Stimulated activated CD4-positive, alpha-beta T cell treated with anti-CD3 and anti-CD28 coated beads, Interleukin-1b, Interleukin-23, amount 100 ng/mL, for 48 hours (primary cell): ENCODE data around the gene TMEM163.
"Not testable (repeated sequence)": the region's sequence is repeated elsewhere in the genome, so short reads cannot be mapped to it uniquely, and the experiment has no call there.

Source experiments
- DNase-seq: peaks from one replicate; pipeline ENCODE4 v3.0.0-alpha.2; 2020

Gene TMEM163

DNA sequence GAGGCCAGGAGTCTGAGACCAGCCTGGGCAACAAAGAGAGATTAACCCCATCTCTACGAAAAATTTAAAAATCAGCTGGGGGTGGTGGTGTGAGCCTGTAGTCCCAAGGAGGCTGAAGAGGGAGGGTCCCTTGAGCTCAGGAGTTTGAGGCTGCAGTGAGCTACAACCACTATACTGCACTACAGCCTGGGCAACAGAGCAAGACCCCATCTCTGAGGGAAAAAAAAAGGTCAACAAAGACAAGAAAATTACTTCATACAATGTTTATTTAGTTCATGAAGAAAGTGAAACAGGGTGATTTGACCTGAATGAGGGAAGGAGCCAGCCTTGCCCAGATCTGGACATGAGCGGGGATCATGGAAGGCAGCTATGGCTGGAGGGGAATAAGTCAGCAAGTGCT lies 59.1 kb downstream of the TMEM163 start:
- DNase-seq, result no peak

DNA sequence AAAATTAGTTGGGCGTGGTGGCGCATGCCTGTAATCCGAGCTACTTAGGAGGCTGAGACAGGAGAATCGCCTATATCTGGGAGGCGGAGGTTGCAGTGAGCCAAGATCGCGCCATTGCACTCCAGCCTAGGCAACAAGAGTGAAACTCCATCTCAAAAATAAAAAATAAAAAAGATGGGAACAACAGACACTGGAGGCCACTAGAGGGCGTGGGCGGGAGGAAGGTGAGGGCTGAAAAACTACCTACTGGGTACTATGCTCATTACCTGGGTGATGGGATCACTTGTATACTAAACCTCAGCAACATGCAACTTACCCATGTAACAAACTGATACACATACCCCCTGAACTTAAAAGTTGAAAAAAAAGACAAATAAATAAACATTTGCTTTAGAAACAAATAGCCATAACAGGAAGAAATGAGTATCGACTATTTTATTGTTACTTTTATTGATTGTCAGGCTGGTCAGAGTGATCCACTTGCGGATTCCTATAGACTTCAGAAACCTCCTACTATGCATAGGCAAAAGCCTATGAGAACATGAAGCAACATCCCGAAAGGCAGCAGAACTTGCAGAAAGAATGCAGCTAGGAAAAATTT lies 61.0 kb downstream of the TMEM163 start:
- DNase-seq, result no peak

DNA sequence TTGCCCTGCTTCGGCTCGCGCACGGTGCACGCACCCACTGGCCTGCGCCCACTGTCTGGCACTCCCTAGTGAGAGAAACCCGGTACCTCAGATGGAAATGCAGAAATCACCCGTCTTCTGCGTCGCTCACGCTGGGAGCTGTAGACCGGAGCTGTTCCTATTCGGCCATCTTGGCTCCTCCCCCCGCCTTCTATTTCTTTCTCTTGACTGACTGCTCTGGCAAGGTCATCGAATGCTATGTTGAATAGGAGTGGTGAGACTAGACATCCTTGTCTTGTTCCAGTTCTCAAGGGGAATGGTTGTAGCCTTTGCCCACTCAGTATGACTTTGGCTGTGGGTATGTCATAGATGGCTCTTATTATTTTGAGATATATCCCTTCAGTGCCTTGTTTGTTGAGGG lies 62.4 kb downstream of the TMEM163 start:
- DNase-seq, result not testable (repeated sequence)

DNA sequence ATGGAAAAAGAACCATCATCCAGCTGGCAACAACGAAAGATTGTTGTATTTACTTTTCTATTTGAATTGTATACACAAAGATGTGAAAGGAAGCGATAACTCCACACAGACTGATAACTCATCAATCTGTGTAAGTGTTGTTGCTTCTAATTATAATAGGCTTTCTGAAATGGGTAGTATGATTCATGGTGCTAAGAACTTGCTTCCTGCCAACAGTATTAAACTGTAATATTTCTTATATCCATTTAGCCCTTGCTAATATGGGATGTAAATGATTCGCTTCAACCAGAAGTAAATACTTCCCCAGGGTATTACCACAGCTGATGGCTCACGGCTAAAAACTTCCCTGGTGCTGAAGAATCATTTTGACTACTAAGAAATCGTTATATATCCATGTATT lies 70.2 kb downstream of the TMEM163 start:
- DNase-seq, result no peak

DNA sequence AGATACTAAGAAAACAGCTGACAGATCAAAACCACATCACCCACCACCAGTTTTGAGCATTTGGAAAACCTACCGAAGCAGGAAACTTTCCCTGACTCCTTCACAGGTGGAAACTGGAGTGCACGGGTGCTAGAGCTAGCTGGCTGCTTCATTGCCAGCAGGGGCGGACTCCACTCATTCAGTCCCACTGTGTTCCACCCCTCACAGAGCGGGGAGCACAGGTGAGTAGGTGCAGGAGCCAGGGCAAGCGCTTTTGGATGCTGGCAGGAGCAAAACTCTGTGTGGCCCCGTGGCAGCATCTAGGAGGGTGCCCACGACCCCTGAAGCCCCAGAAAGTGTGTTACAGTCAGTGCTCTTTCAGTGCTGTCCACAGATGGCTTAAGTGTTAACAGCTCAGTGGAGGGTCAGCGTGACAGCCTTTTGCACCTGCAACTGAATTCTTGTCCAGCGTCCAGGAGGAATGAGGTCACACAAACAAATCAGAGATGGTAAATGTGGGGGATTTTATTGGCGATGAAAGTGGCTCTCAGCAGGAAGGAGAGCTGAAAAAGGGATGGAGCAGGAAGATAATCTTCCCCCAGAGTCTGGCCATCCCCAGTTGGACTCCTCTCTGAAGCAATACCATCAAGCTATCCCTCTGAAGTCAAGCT lies 71.1 kb downstream of the TMEM163 start:
- no peak for DNase-seq

DNA sequence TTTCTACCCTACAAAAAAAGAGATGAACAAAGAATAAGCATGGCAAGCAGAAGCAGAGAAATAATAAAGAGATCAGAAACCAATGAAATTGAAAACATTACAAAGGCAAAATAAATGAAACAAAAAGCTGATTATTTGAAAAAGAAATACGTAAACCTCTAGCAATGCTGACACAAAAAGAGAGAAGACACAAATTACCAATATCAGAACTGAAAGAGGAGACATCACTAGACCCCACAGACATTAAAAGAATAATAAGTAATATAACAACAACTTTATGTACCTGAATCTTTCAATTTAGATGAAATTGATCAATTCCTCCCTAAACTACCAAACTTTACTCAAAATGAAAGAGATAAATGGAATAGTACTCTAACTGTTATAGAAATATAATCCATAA lies 75.9 kb downstream of the TMEM163 start:
- no peak for DNase-seq

DNA sequence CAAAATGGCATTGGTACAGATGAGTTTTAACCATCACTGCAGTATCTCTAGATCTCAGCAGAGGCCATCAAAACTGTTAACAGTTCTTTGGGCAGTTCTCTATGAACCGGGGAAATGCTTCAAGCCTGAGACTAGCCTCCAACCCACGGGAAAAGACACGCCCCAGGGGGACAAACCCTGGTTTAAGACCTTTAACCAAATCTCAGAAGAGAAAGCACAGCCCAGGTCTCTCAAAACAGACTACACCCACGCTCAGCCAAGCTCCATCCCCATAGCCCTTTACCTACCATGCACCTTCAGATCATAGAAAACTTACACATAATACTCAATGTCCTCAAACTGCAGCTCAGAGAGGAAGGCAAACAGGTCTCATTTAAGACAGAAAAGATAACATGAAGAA lies 78.3 kb downstream of the TMEM163 start:
- DNase-seq, result no peak

DNA sequence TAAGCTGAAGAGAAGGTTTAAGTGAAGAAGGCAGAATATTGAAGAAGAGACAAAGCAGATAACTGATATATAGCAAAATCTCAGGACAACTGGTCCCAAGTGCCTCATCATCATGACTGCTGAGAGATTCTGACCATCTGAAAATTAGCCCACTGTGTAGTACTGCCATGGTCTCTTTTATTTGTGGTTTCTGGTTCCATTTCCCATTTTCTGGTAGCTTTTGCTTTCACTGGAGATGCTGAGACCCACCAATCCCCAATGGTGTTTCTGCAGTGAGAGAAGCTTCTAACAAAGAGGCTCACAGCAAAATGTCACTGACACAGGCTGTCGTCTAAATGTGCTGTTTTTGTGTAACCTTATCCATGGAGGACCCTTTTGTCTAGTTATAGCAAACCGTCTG lies 79.5 kb downstream of the TMEM163 start:
- no peak for DNase-seq

DNA sequence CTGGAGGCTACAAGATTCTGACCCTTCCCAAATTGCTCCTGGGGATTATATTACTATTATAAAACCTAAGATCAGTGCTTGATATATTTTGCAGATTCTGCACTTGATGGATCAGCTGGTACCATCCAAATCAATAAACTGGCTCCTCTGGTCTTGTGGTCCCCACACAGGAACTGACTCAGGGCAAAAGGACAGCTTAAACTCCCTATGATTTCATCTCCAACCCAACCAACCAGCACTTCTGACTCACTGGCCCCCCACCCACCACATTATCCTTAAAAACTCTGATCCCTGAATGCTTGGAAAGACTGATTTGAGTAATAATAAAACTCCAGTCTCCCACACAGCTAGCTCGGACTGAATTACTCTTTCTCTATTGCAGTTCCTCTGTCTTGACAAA lies 82.1 kb downstream of the TMEM163 start:
- no peak for DNase-seq

DNA sequence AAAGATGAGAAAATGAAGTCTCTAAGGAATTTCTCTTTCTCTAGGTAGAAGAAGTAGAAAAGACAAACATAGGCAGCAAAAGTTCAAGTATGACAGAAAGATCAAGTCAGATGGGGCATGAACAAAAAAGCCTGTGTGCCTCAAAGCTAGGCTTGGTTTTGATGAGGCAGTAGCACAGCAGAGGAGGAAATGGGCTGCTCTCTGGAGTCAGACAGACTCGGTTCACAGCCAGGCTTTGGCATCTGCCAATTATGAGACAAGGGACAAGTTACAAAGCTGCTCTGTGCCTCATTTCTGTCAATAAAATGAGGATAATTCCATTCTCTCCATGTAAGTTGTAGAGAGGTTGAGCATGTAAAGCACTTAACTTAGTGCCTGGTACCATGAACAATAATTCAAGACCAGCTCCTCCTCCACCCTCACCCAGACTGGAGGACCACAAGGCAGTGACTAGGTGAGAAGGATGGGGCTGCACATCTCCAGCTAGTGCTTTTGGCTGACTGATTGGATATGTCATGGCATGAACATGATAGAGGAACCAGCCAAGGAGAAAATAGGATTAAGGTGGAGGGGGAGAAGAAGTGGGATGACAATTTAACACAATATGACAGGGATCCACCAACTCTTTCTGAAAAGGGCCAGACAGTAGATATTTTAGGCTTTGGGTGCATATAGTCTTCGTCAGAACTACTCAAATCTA lies 84.6 kb downstream of the TMEM163 start:
- DNase-seq, result no peak

DNA sequence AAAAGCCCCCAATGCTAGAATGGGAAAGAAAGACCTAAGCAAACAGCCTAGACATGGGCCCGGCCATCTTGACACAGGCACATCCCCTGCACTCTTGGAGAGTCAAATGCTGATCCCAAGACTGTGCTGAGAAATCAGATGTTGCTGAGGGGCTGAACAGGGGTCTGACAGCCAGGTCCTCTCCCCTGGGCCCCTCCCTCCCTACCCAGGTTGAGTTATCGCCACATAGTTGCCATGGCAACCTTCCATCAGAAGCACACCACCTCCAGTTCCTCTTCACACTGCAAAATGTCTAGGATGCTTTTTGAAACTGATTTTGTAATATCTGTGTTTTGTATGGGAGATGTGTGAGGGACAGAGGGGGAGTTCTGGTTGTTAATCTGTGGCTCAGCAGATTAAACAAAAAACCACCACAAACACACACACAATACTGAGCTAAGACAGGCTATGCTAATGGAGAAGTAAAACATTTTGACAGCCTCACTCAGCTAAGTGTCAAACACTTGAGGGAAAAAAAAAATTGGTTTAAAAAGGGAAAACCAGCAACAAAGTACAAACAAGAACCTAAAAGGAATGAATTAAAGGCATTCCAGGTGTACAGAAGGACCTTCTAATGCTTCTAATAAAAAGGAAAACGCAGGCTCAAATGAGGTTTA lies 88.2 kb downstream of the TMEM163 start:
- no peak for DNase-seq

DNA sequence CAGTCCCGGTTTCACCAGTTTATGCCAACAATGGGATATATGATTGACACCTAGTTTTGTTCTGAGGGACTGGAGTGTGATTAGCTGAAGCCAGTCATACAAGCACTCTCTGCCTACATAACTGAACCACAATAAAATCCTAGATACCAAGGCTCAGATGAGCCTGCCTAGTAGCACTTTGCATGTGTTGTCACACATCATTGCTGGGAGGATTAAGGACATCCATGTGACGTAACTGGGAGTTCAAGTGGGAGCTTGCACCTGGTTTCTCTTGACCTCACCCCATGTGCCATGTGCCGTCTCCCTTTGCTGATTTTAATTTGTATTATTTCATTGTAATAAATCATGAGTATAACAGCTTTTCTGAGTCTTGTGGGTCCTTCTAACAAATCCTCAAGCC lies 90.3 kb downstream of the TMEM163 start:
- no peak for DNase-seq

DNA sequence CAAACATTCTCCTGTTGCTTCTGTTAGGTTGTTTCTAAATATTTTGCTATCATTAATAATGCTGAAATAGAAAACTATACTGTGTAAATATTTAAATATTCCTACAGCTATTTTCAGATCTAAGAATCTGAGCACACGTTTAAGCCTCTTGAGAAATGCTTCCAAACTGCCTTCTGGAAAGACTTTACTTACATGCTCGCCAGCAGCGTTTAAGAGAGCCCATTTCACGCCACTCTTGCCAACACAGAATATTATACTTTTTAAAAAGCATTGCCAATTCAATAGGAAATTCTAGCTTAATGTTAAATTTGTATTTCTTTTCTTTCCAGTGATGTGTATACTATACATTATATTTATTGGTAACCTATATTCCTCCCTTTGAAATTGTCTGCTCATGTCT lies 92.0 kb downstream of the TMEM163 start:
- no peak for DNase-seq

DNA sequence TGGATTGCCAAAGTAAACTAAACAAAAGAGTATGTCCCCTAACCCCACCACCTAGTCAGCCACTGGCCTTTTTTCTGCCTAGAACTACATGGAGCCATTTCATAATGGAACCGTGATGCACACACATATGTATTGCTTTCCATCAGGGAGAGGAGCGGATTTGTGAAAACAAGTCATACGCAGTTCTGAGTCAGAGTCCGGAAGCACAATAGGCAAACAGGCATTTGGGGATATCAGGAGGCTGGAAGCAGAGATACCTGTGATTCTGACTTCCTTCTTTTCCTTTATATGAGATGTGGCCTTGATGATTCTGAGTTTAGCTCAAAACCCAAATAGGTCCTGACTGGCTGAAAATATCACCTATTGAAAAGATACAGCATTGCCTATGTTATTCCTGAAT lies 93.5 kb downstream of the TMEM163 start:
- no peak for DNase-seq

DNA sequence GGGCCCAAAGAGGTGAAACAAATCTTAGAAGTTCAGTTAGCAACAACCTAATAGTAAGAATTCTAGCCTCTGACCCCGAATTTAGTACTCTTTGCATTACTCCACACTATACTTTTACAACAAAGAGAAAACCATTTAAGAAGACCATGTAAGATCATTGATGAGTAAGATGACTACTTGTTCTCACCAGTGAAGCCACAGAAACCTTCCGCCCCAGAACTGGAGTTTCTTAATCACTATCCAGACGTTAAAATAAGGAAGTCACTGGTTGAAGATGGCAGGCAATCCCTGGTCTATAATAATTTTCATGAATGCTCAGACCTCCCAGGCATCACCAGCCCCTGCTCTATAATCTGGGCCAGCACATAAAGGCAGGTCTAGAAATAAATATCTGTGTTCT lies 95.0 kb downstream of the TMEM163 start:
- peak; percentile 40 for DNase-seq

DNA sequence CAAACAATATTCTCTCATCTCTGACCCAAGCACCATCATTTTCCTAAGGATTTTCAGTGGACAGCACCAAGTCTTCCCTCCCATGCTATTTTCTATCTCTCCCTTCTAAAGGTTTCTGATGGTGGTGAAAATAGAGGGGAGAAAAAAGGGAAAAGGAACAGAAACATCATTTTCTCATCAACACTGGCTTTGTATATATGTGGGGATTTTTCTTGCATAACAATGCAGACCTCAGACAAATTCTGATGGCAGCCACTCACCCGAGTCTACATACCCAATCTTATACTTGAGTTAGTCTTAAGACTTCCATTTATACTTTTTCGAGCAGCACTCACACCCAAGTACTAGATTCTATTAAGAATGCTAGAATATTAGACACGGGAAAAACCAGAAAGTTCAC lies 95.8 kb downstream of the TMEM163 start:
- no peak for DNase-seq

DNA sequence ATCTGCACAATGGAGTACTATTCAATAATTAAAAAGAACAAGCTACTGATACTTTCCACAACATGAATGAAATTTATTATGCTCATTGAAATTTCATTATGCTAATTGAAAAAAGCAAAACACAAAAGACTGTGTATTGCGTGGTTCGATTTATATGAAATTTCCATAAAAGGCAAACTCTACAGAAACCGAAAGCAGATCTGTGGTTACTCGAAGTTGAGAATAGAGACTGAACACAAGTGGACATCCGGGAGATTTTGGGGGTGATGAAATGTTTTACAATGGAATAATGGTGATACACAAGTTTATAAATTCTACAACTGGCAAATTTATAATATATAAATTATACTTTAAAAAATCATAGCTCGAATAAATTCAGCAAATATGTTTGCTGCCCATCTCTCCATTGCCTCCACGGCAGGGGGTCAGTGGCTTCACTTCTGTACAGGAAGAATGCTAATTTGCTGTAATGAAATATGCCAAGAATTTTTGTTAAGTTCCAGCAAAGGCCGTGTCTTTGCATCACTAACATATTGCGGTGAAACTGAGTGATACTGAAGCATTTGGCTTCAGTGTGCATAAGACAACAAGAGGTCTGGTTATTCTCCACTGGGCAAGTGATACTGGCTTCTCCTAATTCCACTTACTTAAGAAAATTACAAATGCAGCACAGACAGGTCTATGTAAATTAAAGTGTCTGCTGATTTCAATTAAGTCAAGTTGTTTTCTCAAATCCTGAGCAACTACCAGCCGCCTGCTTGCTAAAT lies 96.7 kb downstream of the TMEM163 start:
- no peak for DNase-seq

DNA sequence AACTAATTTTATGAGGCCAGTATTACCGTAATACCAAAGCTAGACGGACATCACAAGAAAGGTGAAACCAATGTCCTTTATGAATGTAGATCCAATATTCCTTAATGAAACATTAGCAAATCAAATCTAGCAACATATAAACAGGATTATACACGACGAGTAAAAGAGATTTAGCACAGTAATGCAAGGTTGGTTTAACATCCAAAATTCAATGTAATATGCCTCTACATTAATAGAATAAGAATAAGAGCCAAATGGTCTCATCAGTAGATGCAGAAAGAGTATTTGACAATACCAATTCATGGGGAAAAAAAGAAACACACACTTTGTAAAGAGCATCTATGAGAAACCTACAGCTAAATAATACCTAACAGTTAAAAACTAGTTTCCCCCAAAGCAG lies 99.5 kb downstream of the TMEM163 start:
- no peak for DNase-seq

DNA sequence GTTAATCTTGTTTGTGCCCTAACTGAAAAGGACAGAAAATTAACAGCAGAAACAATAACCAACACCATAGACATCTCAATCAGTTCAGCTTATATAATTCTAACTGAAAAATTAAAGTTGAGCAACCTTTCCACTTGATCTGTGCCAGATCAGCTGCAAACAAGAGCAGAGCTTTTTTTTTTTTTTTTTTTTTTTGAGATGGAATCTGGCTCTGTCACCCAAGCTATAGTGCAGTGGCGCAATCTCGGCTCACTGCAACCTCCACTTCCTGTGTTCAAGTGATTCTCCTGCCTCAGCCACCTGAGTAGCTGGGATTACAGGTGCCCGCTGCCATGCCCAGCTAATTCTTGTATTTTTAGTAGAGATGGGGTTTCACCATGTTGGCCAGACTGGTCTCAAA lies 103.3 kb downstream of the TMEM163 start:
- DNase-seq, result not testable (repeated sequence)

DNA sequence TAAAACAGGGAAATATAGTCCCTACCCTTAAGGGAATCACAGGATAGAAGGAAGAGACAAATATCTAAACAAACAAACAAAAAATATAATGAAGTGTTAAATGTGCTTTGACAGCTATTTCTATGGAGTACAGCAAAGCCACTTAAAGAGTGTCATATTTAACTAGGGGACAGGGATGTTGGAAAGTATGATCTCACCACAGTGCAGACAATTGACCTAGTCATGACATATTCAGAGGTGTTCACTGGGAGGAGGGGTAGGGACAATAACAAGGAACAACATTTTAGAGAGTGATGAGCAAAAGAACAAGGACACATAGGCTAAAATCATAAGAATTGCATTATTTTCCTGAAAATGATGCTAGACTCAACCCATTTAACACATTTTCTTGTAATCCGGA lies 107.5 kb downstream of the TMEM163 start:
- DNase-seq, result no peak

DNA sequence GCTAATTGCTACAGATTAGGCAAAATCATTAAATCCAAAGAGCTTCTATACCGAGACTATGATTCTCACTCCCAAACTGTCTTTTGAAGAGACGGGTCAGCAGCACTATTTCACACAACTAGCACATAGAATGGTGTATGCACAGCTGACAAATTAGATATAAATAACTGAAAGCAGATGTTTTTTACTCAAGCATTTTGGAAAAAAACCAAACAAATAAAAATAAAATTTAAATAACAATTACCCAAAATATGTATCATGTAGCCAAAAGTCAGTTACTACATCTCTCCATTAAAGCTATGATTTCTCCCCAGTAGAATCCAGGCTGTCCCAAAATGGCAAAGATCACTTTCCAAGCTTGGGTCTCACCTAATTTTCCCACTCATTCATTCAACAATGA lies 107.9 kb downstream of the TMEM163 start:
- DNase-seq, result no peak

DNA sequence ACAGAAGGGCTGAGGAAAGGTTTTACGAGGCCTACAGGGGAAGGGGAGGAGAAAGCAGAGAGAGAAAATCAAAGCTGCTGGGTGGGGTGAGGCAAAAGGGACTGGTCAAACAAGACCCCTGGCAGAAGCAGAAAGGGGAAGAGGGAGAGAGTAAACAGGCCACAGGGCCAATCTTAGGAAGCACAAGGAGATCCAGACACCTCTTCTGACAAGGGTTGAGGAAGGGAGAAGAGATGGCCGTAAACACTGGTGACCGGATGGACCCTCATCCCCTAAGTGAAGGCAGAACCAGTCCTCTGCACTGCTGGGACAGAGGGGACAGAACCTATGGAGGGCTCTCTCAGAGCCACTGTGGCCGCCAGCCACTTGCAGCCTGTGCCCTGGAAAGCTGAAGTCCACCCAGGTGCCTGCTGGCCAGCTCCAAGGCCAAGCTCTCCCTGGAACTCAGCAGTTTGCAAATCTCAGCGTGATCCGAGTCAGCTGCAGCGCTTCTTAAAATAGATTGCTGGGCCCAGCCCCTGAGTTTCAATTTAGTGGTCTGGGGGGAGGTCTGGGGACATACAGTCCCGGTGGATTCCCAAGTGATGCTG lies 108.8 kb downstream of the TMEM163 start:
- DNase-seq, result no peak

DNA sequence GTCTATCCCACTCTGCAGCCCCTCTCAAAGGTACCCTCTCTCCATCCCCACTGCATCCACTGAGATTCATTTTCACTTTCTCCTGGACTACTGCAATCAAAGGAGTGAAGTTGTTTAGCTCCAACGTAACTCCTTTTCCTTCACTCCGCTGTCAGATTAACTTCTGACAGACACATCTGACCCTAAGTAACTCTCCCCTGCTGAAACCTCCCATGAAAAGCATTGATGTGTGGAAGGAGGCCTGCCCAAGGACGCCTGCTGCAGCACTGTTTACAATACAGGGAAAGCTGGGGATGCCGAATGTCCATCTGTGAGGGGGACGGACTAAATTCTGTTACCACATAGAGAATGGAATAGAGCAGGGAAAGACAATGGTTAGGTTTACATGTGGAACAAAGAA lies 114.8 kb downstream of the TMEM163 start:
- DNase-seq, result no peak
